ENCODE measurements around the gene ASAP2. TPM values are rescaled to one million over a fixed set of nuclear protein-coding genes. Genes with fewer than 3 reads are reported as not detected.

The ASAP2 gene
- total and polyA plus RNA-seq, 9 of the 15 experiments (the other 6 are each of a cell fraction or from before 2014, with no cell fraction given) = 0.06 to 4.3 (median 3.1) TPM

- no peak for ATAC-seq
- FAIRE-seq = no peak
These were observed 64.5 kb downstream of the ASAP2 start for GRCh38 chr2:9271091-9271490.

More at GRCh38 chr2:9271091-9271490, 64.5 kb downstream of the ASAP2 start:
- POLR2A ChIA-PET = interaction anchor here (0.6 to 1.4 kb wide), 2 partner anchors 15 to 20 kb away, joined by 3 to 4 read pairs; no protein-coding TSS in a partner anchor
- Histone ChIP-seq H3K4me2 (ENCODE audit: insufficient read depth, low read length) (no peak overlapping the region), H3K27ac (ENCODE audit: extremely low read depth, low read depth, low read length) (no peak overlapping the region), H3K9me3 (replicated peaks; ENCODE audit: control insufficient read depth, insufficient read depth, low read depth, low read length) (no peaks in the 10 kb centered on the region), H3K27me3 (ENCODE audit: control insufficient read depth in 2 of 2, insufficient read depth in 2 of 2, low read length in 2 of 2) (peaks cover 6 to 16% of the 10 kb centered on the region in 2 experiments), H3K4me1 (replicated peaks in 1 of 2; ENCODE audit: control insufficient read depth in 2 of 2, insufficient read depth in 2 of 2, low read length in 2 of 2) (peaks cover 0 to 5% of the 10 kb centered on the region in 2 experiments; a peak in 2 of 5 replicates), H3K79me2 (ENCODE audit: control insufficient read depth, insufficient read depth, low read length) (no peaks in the 10 kb centered on the region), H3K9me1 (ENCODE audit: control insufficient read depth, insufficient read depth, low read length) (no peaks in the 10 kb centered on the region), H3K9ac (ENCODE audit: insufficient read depth in 1 of 2, low read depth in 2 of 2, low read length in 2 of 2) (no peak overlapping the region), H3K4me3 (no peak overlapping the region), H4K20me1 (replicated peaks; ENCODE audit: control insufficient read depth, insufficient read depth, low read length) (0 out of 2 replicates have a peak, but pooled peaks cover 6% of the 10 kb centered on the region), H3K36me3 (ENCODE audit: control insufficient read depth, insufficient read depth, low read length) (no peaks in the 10 kb centered on the region), H2AFZ (ENCODE audit: low read depth, low read length) (no peak overlapping the region)
- no peak for TF ChIP-seq ESRRA (IDR thresholded peaks at IDR 0.05; ENCODE audit: borderline replicate concordance, low read depth)
- no peak for TF ChIP-seq ZNF184 (CRISPR knock-in tag; IDR thresholded peaks at IDR 0.05)
- TF ChIP-seq CBFA2T3 (IDR thresholded peaks at IDR 0.05) = no peak
- no peak for TF ChIP-seq TAF1 (IDR thresholded peaks at IDR 0.05; ENCODE audit: control insufficient read depth, extremely low read depth, insufficient read depth, low read length, severe bottlenecking)
- TF ChIP-seq SP2 (IDR thresholded peaks at IDR 0.05; ENCODE audit: extremely low read depth, low read depth, low read length, poor library complexity, severe bottlenecking) = no peak
- no peak for TF ChIP-seq ZFP36 (IDR thresholded peaks at IDR 0.05; ENCODE audit: low read depth, low read length, partially characterized antibody)
- TF ChIP-seq CXXC5 (CRISPR knock-in tag; IDR thresholded peaks at IDR 0.05) = no peak
- TF ChIP-seq ZNF77 (CRISPR knock-in tag; IDR thresholded peaks at IDR 0.05) = no peak
- no peak for TF ChIP-seq ZC3H8 (IDR thresholded peaks at IDR 0.05)
- no peak for TF ChIP-seq ZNF75A (CRISPR knock-in tag; IDR thresholded peaks at IDR 0.05)
- TF ChIP-seq NCOA4 (IDR thresholded peaks at IDR 0.05; ENCODE audit: partially characterized antibody) = no peak
- TF ChIP-seq ZNF445 (CRISPR knock-in tag; IDR thresholded peaks at IDR 0.05; ENCODE audit: low read depth) = no peak
- TF ChIP-seq PRDM10 (IDR thresholded peaks at IDR 0.05; ENCODE audit: partially characterized antibody) = no peak
- no peak for TF ChIP-seq E2F8 (IDR thresholded peaks at IDR 0.05; ENCODE audit: low read depth, partially characterized antibody)
- no peak for TF ChIP-seq MAZ (CRISPR knock-in tag; conservative IDR thresholded peaks at IDR 0.05 in 1 of 2, IDR thresholded peaks at IDR 0.05 in 1 of 2)
- no peak for TF ChIP-seq PCBP2 (IDR thresholded peaks at IDR 0.05; ENCODE audit: low read depth, low read length, poor library complexity, severe bottlenecking)
- no peak for TF ChIP-seq IRF2 (CRISPR knock-in tag; IDR thresholded peaks at IDR 0.05)
- no peak for DNase-seq (ENCODE audit: extremely low read depth in 1 of 4, low spot score in 3 of 4)
- 19% methylated on average over 5 of the region's 5 CpGs for WGBS (ENCODE audit: insufficient coverage, low coverage, missing lambda C conversion rate)
- CTCF ChIA-PET (ENCODE audit: low intra/inter-chr PET ratio) = no interaction called here
- in situ Hi-C loops (cut with MboI) (no loop called here), intact Hi-C loops (cut with micrococcal nuclease) (no loop called here)
- no TSS peak for BruUV-seq (replicated peaks)
